H1 (cell line): ENCODE measurements around the gene SND1. TPM values are rescaled to one million over a fixed set of nuclear protein-coding genes. Genes with fewer than 3 reads are reported as not detected.

ENCODE experiments used
- CTCF ChIA-PET: fragments of 300-600 bp; sonication (Branson Sonifier 250); formaldehyde crosslinking; loops from one replicate; lab custom pipeline; 2021; ENCODE audit not compliant: partially characterized antibody; lab: Charles Lee
- POLR2A ChIA-PET: fragments of 300-600 bp; sonication (Branson Sonifier 250); formaldehyde crosslinking; loops from one replicate; lab custom pipeline; 2021; ENCODE audit warnings: inconsistent platforms; ENCODE audit not compliant: partially characterized antibody; lab: Charles Lee
- DNase-seq, 2 experiments: peaks; one replicate each; pipeline versions ENCODE4 v3.0.0 to v3.0.0-alpha.2; 2010 to 2022; ENCODE audit warnings: low spot score in 2 of 2, low read depth in 1 of 2, mixed read lengths in 1 of 2
- FAIRE-seq: peaks from 2 replicates; lab custom pipeline; 2011; peaks lifted over from hg19 to GRCh38; lab: Jason Lieb, UNC
- H2AFZ ChIP-seq: 2 replicates; pipeline ENCODE4 v1.8.1; 2012; ENCODE audit warnings: low read length, inconsistent platforms
- H2AK5ac ChIP-seq: 2 replicates; pipeline ENCODE4 v1.6.1; 2013; ENCODE audit warnings: low read depth, low read length
- H2BK120ac ChIP-seq: replicated peaks from 2 replicates; pipeline ENCODE3; 2013; ENCODE audit warnings: low read depth, low read length, inconsistent platforms
- H2BK12ac ChIP-seq: 2 replicates; pipeline ENCODE4 v1.6.1; 2013; ENCODE audit warnings: low read depth, low read length
- H2BK15ac ChIP-seq: 2 replicates; pipeline ENCODE4 v1.6.1; 2013; ENCODE audit warnings: low read length
- H2BK20ac ChIP-seq: 2 replicates; pipeline ENCODE4 v1.6.1; 2013; ENCODE audit warnings: low read length
- H2BK5ac ChIP-seq: 2 replicates; pipeline ENCODE4 v1.6.1; 2013; ENCODE audit warnings: low read depth, low read length
- H3K14ac ChIP-seq: 2 replicates; pipeline ENCODE4 v1.6.1; 2013; ENCODE audit warnings: inconsistent platforms; ENCODE audit not compliant: insufficient read length
- H3K18ac ChIP-seq: 2 replicates; pipeline ENCODE4 v1.6.1; 2013; ENCODE audit warnings: low read length; ENCODE audit errors: extremely low read depth
- H3K23ac ChIP-seq: 2 replicates; pipeline ENCODE4 v1.6.1; 2013; ENCODE audit warnings: inconsistent platforms; ENCODE audit not compliant: insufficient read length
- H3K23me2 ChIP-seq: 2 replicates; pipeline ENCODE4 v1.6.1; 2013; ENCODE audit warnings: low read depth, low read length
- H3K27ac ChIP-seq: 2 replicates; pipeline ENCODE4 v1.6.1; 2011; ENCODE audit warnings: low read depth, low read length, inconsistent platforms
- H3K27me3 ChIP-seq, 4 experiments: replicated peaks in 1 of 4; 1 replicate in 1 of 4; 2 replicates in 3 of 4; pipeline versions ENCODE4 v1.6.1 to v1.8.1; 2011 to 2013; ENCODE audit warnings: low read length in 3 of 4, mild to moderate bottlenecking in 3 of 4, inconsistent platforms in 2 of 4, mixed read lengths in 2 of 4, moderate library complexity in 1 of 4; ENCODE audit not compliant: control insufficient read depth in 3 of 4, insufficient read depth in 3 of 4; ENCODE audit errors: extremely low read depth in 1 of 4
- H3K36me3 ChIP-seq, 4 experiments: 2 replicates each; pipeline versions ENCODE4 v1.6.1 to v1.8.1; 2011 to 2013; ENCODE audit warnings: mild to moderate bottlenecking in 4 of 4, low read length in 3 of 4, moderate library complexity in 2 of 4, control low read depth in 1 of 4, inconsistent platforms in 1 of 4; ENCODE audit not compliant: insufficient read depth in 4 of 4, control insufficient read depth in 2 of 4
- H3K4ac ChIP-seq: replicated peaks from 2 replicates; pipeline ENCODE3; 2013; ENCODE audit warnings: low read length, low read depth, mixed read lengths, inconsistent platforms; ENCODE audit not compliant: insufficient read length
- H3K4me1 ChIP-seq, 4 experiments: replicated peaks in 1 of 4; 1 replicate in 1 of 4; 2 replicates in 3 of 4; pipeline versions ENCODE4 v1.6.1 to v1.8.1; 2011 to 2013; ENCODE audit warnings: low read length in 3 of 4, inconsistent platforms in 2 of 4, mixed read lengths in 1 of 4; ENCODE audit not compliant: insufficient read depth in 4 of 4, control insufficient read depth in 3 of 4
- H3K4me2 ChIP-seq, 2 experiments: 2 replicates each; pipeline versions ENCODE4 v1.6.1 to v1.8.1; 2011 to 2013; ENCODE audit warnings: low read depth in 2 of 2, low read length in 2 of 2, control low read depth in 1 of 2, inconsistent platforms in 1 of 2, mild to moderate bottlenecking in 1 of 2; ENCODE audit not compliant: insufficient read depth in 1 of 2
- H3K4me3 ChIP-seq, 4 experiments: fragments of 200-600, 300-600 bp in 1 of 4; sonication (generic), shearing (Covaris generic), sonication (Bioruptor Twin) in 1 of 4; 2 replicates each; pipeline versions ENCODE4 v1.5.1 to v1.8.1; 2011 to 2016; ENCODE audit warnings: low read length in 4 of 4, low read depth in 3 of 4, control low read depth in 2 of 4, inconsistent platforms in 2 of 4, mild to moderate bottlenecking in 2 of 4, mixed read lengths in 1 of 4, moderate library complexity in 1 of 4; ENCODE audit not compliant: insufficient read depth in 2 of 4; ENCODE audit errors: extremely low read depth in 1 of 4
- H3K56ac ChIP-seq: replicated peaks from 2 replicates; pipeline ENCODE3; 2013; ENCODE audit warnings: low read depth, mild to moderate bottlenecking, mixed read lengths, low read length, inconsistent platforms; ENCODE audit not compliant: insufficient read length
- H3K79me1 ChIP-seq: 2 replicates; pipeline ENCODE4 v1.6.1; 2013; ENCODE audit warnings: low read depth, low read length, control low read depth
- H3K79me2 ChIP-seq, 2 experiments: 2 replicates each; pipeline versions ENCODE4 v1.6.1 to v1.8.1; 2012 to 2013; ENCODE audit warnings: low read length in 2 of 2, mild to moderate bottlenecking in 2 of 2, inconsistent platforms in 1 of 2; ENCODE audit not compliant: insufficient read depth in 2 of 2, control insufficient read depth in 1 of 2
- H3K9ac ChIP-seq, 4 experiments: replicated peaks in 1 of 4; 1 replicate in 1 of 4; 2 replicates in 3 of 4; pipeline versions ENCODE4 v1.6.1 to v1.8.1; 2011 to 2013; ENCODE audit warnings: low read depth in 3 of 4, low read length in 3 of 4, control low read depth in 2 of 4, mild to moderate bottlenecking in 2 of 4, moderate library complexity in 2 of 4, inconsistent platforms in 1 of 4; ENCODE audit errors: extremely low read depth in 1 of 4
- H3K9me3 ChIP-seq, 2 experiments: 2 replicates each; pipeline versions ENCODE4 v1.6.1 to v1.8.1; 2012 to 2013; ENCODE audit warnings: mild to moderate bottlenecking in 2 of 2, moderate library complexity in 2 of 2, control low read depth in 1 of 2, inconsistent platforms in 1 of 2, low read depth in 1 of 2, low read length in 1 of 2, mixed read lengths in 1 of 2; ENCODE audit not compliant: insufficient read depth in 2 of 2
- H4K20me1 ChIP-seq, 2 experiments: replicated peaks in 1 of 2; 2 replicates each; pipeline versions ENCODE3 to v1.8.1; 2011 to 2013; ENCODE audit warnings: inconsistent platforms in 2 of 2, low read length in 2 of 2, mild to moderate bottlenecking in 1 of 2; ENCODE audit not compliant: insufficient read depth in 2 of 2, control insufficient read depth in 1 of 2
- H4K5ac ChIP-seq: 2 replicates; pipeline ENCODE4 v1.6.1; 2013; ENCODE audit warnings: low read length, low read depth, mixed read lengths, inconsistent platforms; ENCODE audit not compliant: insufficient read length
- H4K8ac ChIP-seq: 2 replicates; pipeline ENCODE4 v1.8.0; 2013; ENCODE audit warnings: mild to moderate bottlenecking, moderate library complexity, low read length, inconsistent platforms; ENCODE audit not compliant: insufficient read depth; ENCODE audit errors: extremely low read depth
- H4K91ac ChIP-seq: replicated peaks from 2 replicates; pipeline ENCODE3; 2013; ENCODE audit warnings: low read length, mixed read lengths, inconsistent platforms; ENCODE audit not compliant: insufficient read length
- BCL11A ChIP-seq, 2 experiments: IDR thresholded peaks; one replicate each; pipeline ENCODE4 v1.6.1; 2011; ENCODE audit warnings: low read depth in 2 of 2, low read length in 2 of 2, mild to moderate bottlenecking in 2 of 2
- SRF ChIP-seq: IDR thresholded peaks from 2 replicates; pipeline ENCODE4 v1.6.1; 2011; ENCODE audit warnings: mild to moderate bottlenecking, low read depth, low read length, moderate library complexity
- WGBS, 2 experiments: shearing (Covaris generic) in 1 of 2; methylation state at CpG; one replicate each; pipeline versions ENCODE4 v1.1.6 to v1.1.7; 2013 to 2015; ENCODE audit warnings: low lambda C conversion rate in 2 of 2, mixed read lengths in 2 of 2, inconsistent platforms in 1 of 2, low coverage in 1 of 2, missing lambda C conversion rate in 1 of 2; ENCODE audit not compliant: insufficient replicate concordance in 2 of 2, insufficient coverage in 1 of 2, insufficient read length in 1 of 2; ENCODE audit errors: extremely low coverage in 1 of 2, missing lambda C conversion rate in 1 of 2; 5-methylcytosine and 5-hydroxymethylcytosine counted together
- polyA plus RNA-seq, 7 experiments: library from polyadenylated mRNA; depleted of rRNA in 3 of 7; stranded (reverse) in 5 of 7; unstranded in 2 of 7; fragments of >200 nt in 5 of 7; fragments of 200-250 nt in 2 of 7; gene quantifications; 1 replicate in 5 of 7; 2 replicates in 1 of 7; 4 replicates in 1 of 7; pipeline versions ENCODE4 v1.2.1 to v1.2.3, GENCODE V29; 2011 to 2013; ENCODE audit warnings: missing spikeins in 2 of 7, mixed read lengths in 2 of 7
- total RNA-seq: library from RNA; stranded (reverse); fragmentation: NEBNext Ultra II Directional; extraction: Animal tissue kit (Norgen Biotek cat#: 25700); gene quantifications from 2 replicates; pipeline ENCODE4 v1.2.1, GENCODE V29; 2021

SND1 gene
- total and polyA plus RNA-seq, 2 of the 8 experiments (the other 6 are each of a cell fraction or from before 2014, with no cell fraction given) = 122 to 290 TPM

GRCh38 chr7:128030263-128030653 is 378.3 kb downstream of the SND1 start:
- Histone ChIP-seq H2AK5ac (no peak overlapping the region; the same call in 1 of the 2 replicates), H3K27me3 (peaks cover 0 to 25% (median 10%) of the 10 kb centered on the region in 4 experiments; a peak in 5 of 7 replicates), H3K4ac (no peak overlapping the region), H3K9me3 (no peaks in the 10 kb centered on the region), H4K91ac (peak overlapping the region; percentile 94), H2BK5ac (peak overlapping the region; percentile 69; the same call in 1 of the 2 replicates), H2BK12ac (peak overlapping the region; percentile 71; the same call in 1 of the 2 replicates), H3K14ac (no peak overlapping the region), H3K56ac (no peak overlapping the region), H3K9ac (peak overlapping the region; percentile 31 to 70 (median 62); a peak in 6 of 7 replicates), H3K23me2 (peaks cover 15% of the 10 kb centered on the region), H4K8ac (peak overlapping the region; percentile 85), H2BK20ac (no peak overlapping the region), H3K27ac (no peak overlapping the region), H3K4me1 (peaks cover 6 to 24% (median 14%) of the 10 kb centered on the region in 4 experiments), H3K36me3 (peaks cover 0 to 4% (median 1%) of the 10 kb centered on the region in 4 experiments; a peak in 2 of 8 replicates), H3K4me3 (peak overlapping the region; percentile 53 to 68 (median 66)), H3K79me1 (peaks cover 2% of the 10 kb centered on the region; the same call in 1 of the 2 replicates), H2BK15ac (peak overlapping the region; percentile 12; the same call in 1 of the 2 replicates), H3K18ac (peak overlapping the region; percentile 93), H2BK120ac (no peak overlapping the region), H3K79me2 (peaks cover 0 to 27% of the 10 kb centered on the region in 2 experiments; a peak in 2 of 4 replicates), H4K20me1 (peaks cover 15 to 19% of the 10 kb centered on the region in 2 experiments), H3K23ac (no peak overlapping the region), H2AFZ (no peak overlapping the region), H3K4me2 (peak overlapping the region; percentile 96 to 99), H4K5ac (no peak overlapping the region)
- WGBS, 2 experiments = 37% methylated on average over 21 of the region's 21 CpGs; no CpG with 5 or more reads in 1 of the 2 experiments
- ChIA-PET CTCF (interaction anchor here (0.7 to 3.2 kb wide), 11 partner anchors 9 to 403 kb away, joined by 3 to 38 read pairs (median 4); no protein-coding TSS in a partner anchor), POLR2A (interaction anchor here (0.9 to 1.9 kb wide), 4 partner anchors 11 to 110 kb away, joined by 3 to 5 read pairs (median 4); no protein-coding TSS in a partner anchor)
- FAIRE-seq (no peak), DNase-seq (peak in 1 of 2 experiments; percentile 67)
- TF ChIP-seq SRF (no peak), BCL11A (IDR thresholded peaks at IDR 0.05; ENCODE audit: low read depth in 2 of 2, low read length in 2 of 2) (no peak)
